DND-41 (cell line): Measurements from ENCODE around the gene RBKS.

ENCODE experiments used
- CTCF ChIP-seq: IDR thresholded peaks from 2 replicates; pipeline ENCODE4 v1.5.1; 2012; ENCODE audit warnings: borderline replicate concordance, low read length, moderate library complexity, mild to moderate bottlenecking; ENCODE audit not compliant: poor library complexity, severe bottlenecking; ENCODE audit errors: extremely low read depth
- EZH2 ChIP-seq: IDR thresholded peaks from 3 replicates; pipeline ENCODE4 v1.6.1; 2012; ENCODE audit warnings: borderline replicate concordance, low read depth, mild to moderate bottlenecking, moderate library complexity, low read length, inconsistent platforms; ENCODE audit not compliant: severe bottlenecking

GRCh38 chr2:27852691-27853090 lies 37.5 kb downstream of the RBKS start:
- TF ChIP-seq CTCF (no peak), EZH2 (no peak)
